Vagina (tissue), 2 donors: ENCODE measurements around the gene PTPRK.

Source experiments
- CTCF ChIP-seq, 3 experiments: fragments of 450-650 bp in 2 of 3; fragments of 200-600 bp in 1 of 3; sonication (generic) in 1 of 3; IDR thresholded peaks; one replicate each; pipeline ENCODE4 v1.5.1; 2017 to 2019; ENCODE audit warnings: antibody characterized with exemption in 3 of 3, mild to moderate bottlenecking in 2 of 3, moderate library complexity in 2 of 3
- POLR2AphosphoS5 ChIP-seq, 2 donors: sonication (generic); formaldehyde crosslinking; IDR thresholded peaks; one replicate each; pipeline ENCODE4 v1.9.0; 2017; ENCODE audit warnings: antibody characterized with exemption in 2 of 2, mild to moderate bottlenecking in 2 of 2, low read depth in 1 of 2; ENCODE audit not compliant: insufficient read depth in 1 of 2

- TF ChIP-seq CTCF (IDR thresholded peaks at IDR 0.05): no peak
- TF ChIP-seq POLR2AphosphoS5 (IDR thresholded peaks at IDR 0.05; ENCODE audit: insufficient read depth in 1 of 2, low read depth in 1 of 2): no peak
Measured at GRCh38 chr6:128252341-128253176, 267.8 kb downstream of the PTPRK start.
